Left ventricle myocardium inferior (tissue), 1 donor: ENCODE data around the gene HDLBP. TPM values are rescaled to one million over a fixed set of nuclear protein-coding genes. Genes with fewer than 3 reads are reported as not detected.

ENCODE experiments used
- DNase-seq: peaks from one replicate; pipeline ENCODE4 v3.0.0-alpha.2; 2020
- H3K27ac ChIP-seq: fragments of 200-600 bp; replicated peaks from 2 replicates; pipeline ENCODE4 v1.8.0; 2021
- H3K27me3 ChIP-seq: fragments of 200-600 bp; 2 replicates; pipeline ENCODE4 v1.8.0; 2021; ENCODE audit warnings: low read depth
- H3K36me3 ChIP-seq: fragments of 200-600 bp; 2 replicates; pipeline ENCODE4 v1.8.0; 2021
- H3K4me1 ChIP-seq: fragments of 200-600 bp; 2 replicates; pipeline ENCODE4 v1.8.0; 2021
- H3K4me3 ChIP-seq: fragments of 200-600 bp; 2 replicates; pipeline ENCODE4 v1.8.0; 2021; ENCODE audit warnings: mild to moderate bottlenecking, moderate library complexity
- H3K9me3 ChIP-seq: fragments of 200-600 bp; replicated peaks from 2 replicates; pipeline ENCODE4 v1.8.0; 2021
- CTCF ChIP-seq: fragments of 200-600 bp; IDR thresholded peaks from 2 replicates; pipeline ENCODE4 v1.8.0; 2021; ENCODE audit warnings: antibody characterized with exemption, mild to moderate bottlenecking, borderline replicate concordance
- intact Hi-C: fragments of 100-400 bp; cut with micrococcal nuclease; formaldehyde crosslinking; loops from one replicate; pipeline ENCODE4 v1.11.0; 2022
- total RNA-seq: library from RNA; stranded (reverse); fragmentation: NEBNext Ultra II Directional; extraction: Animal tissue kit (Norgen Biotek cat#: 25700); gene quantifications from one replicate; pipeline ENCODE4 v1.2.1, GENCODE V29; 2021
- donor health status: DM: no; HTN: yes; CAD: no; lungs with severe emphysema.

The HDLBP gene
- total RNA-seq, 1 donor from 2014 or later, result 365 TPM

DNA sequence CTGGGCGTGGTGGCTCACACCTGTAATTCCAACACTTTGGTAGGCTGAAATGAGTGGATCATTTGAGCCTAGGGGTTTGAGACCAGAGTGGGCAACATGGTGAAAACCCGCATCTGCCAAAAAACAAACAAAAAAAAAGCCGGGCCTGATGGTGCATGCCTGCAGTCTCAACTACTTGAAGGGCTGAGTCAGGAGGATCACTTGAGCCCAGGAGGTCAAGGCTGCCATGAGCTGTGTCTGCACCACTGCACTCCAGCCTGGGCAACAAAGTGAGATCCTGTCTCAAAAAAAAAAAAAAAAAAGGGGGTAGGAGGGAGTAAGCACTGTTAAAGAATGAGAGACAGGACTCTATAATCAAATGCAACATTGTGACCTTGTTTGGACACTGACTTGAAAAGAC is 54.6 kb downstream of the HDLBP start:
- no peaks in the 10 kb centered on the region for H3K4me1 ChIP-seq
- intact Hi-C loops, result no loop called here
- no peaks in the 10 kb centered on the region for H3K9me3 ChIP-seq
- no peak overlapping the region for H3K27ac ChIP-seq
- DNase-seq, result no peak
- no peak for TF ChIP-seq CTCF
- H3K4me3 ChIP-seq, result no peak overlapping the region
- H3K36me3 ChIP-seq, result peaks cover 98% of the 10 kb centered on the region
- no peaks in the 10 kb centered on the region for H3K27me3 ChIP-seq

DNA sequence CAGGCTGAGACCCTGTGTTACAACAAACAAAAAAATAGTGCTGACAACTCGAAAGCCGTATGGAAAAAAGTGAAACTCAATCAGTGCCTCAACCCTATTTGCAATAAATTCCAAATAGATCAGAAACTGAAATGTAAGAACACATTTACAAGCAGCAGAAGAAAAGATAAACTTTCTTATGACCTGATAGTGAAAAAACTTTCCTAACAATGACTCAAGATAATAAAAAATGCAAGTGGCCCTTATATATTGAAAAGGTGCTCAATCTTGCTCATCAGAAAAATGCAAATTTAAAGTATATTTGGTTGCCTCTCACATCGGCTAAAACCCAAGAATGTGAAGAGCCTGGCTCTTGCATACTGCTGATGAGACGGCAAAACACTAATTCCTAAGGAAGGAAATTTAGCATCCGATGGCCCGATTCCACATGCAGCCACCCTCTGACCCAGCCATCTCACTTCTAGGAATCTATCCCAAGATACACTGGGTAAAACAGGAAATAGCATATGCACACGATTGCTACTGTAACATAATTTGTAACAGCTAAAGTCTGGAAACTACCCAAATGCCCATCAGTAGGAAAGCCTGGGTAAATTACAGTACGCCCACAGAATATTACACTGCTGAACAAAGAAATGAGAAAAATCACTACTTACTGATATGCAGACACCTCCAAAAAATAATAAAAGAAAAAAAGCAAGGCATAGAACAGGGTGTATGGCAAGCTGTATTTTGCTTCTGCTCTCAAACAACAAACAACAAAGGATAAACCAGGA is 56.8 kb downstream of the HDLBP start:
- peaks cover 98% of the 10 kb centered on the region for H3K36me3 ChIP-seq

GRCh38 chr2:241257419-241258032 is 57.9 kb downstream of the HDLBP start:
- Histone ChIP-seq H3K4me1 (no peaks in the 10 kb centered on the region), H3K27ac (no peak overlapping the region), H3K4me3 (no peak overlapping the region), H3K36me3 (peaks cover 98% of the 10 kb centered on the region), H3K27me3 (no peaks in the 10 kb centered on the region), H3K9me3 (no peaks in the 10 kb centered on the region)
- intact Hi-C loops, result no loop called here
- TF ChIP-seq CTCF, result no peak
- DNase-seq, result no peak

More for the DNA sequence above, 56.8 kb downstream of the HDLBP start:
- TF ChIP-seq CTCF, result no peak
- H3K9me3 ChIP-seq, result no peaks in the 10 kb centered on the region
- H3K27ac ChIP-seq, result no peak overlapping the region
- no peak overlapping the region for H3K4me3 ChIP-seq
- no peaks in the 10 kb centered on the region for H3K27me3 ChIP-seq
- H3K4me1 ChIP-seq, result no peaks in the 10 kb centered on the region
- DNase-seq, result no peak
- intact Hi-C loops, result no loop called here

DNA sequence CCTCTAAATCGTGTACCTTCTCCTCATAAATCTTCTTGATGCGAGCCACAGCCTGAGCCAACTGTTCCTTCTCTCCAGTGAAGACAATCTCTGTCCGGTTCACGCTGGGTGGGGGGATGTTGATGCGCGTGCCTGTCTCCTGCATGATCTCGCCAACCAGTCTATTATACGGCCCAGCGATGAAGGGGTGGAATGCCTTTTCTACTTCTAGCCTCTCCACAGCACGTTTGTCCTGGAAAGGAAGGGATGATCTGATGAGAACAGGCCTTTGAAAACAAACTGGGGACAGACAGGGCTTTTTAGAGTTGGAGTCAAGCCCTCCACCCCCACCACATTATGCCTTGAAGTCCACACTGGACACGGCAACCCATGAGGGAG is 59.3 kb downstream of the HDLBP start:
- Histone ChIP-seq H3K27ac (no peak overlapping the region), H3K4me1 (no peaks in the 10 kb centered on the region), H3K36me3 (peaks cover 98% of the 10 kb centered on the region), H3K9me3 (no peaks in the 10 kb centered on the region), H3K27me3 (no peaks in the 10 kb centered on the region), H3K4me3 (no peak overlapping the region)
- no peak for DNase-seq
- TF ChIP-seq CTCF, result no peak
- intact Hi-C loops, result no loop called here

DNA sequence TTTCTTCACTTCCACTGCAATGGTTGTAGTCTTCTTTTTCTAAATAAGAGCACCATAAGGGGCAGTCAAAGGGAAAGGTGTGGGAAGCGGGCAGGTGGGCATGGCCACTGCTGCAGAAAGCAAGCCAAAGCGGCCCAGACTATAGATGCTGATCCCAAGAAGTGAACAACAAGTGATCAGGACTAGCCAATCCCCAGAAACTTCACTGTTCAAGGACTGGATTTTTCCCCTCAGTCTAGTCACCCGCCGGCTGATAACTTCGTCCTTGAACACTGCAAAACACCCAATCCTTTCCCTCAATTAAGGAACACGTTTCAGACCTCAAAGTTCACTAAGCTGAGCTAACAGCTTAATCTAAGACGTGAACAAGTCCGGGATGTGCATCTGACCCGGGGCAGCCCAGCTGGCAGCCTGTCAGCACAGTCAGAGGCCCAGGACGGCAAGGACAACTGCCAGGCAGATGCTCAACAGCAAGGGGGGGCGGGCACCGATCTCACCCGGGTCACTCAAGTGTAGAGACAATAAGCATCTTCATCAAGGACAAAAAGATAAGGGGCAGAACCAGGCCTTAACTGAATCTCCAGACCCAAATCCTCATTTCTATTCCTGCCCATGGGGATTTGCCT is 59.8 kb downstream of the HDLBP start:
- Histone ChIP-seq H3K36me3 (peaks cover 98% of the 10 kb centered on the region), H3K4me3 (no peak overlapping the region), H3K9me3 (no peaks in the 10 kb centered on the region), H3K27me3 (no peaks in the 10 kb centered on the region), H3K4me1 (no peaks in the 10 kb centered on the region), H3K27ac (no peak overlapping the region)
- TF ChIP-seq CTCF, result no peak
- DNase-seq, result no peak
- intact Hi-C loops, result no loop called here
